Panc1 (cell line): ENCODE data around the gene IFIT1. TPM values are rescaled to one million over a fixed set of nuclear protein-coding genes. Genes with fewer than 3 reads are reported as not detected.

ENCODE experiments used
- ATAC-seq: fragments of 200-7000 bp; cut with Tn5 transposase; 2 replicates; pipeline ENCODE4 v1.9.1; 2020; ENCODE audit warnings: mild to moderate bottlenecking, moderate library complexity
- BruUV-seq: library from RNA; stranded (reverse); fragments of 400-500 nt; replicated peaks from 2 replicates; lab custom pipeline; 2021; lab: Mats Ljungman, UMichigan
- CTCF ChIA-PET: fragments of 300-600 bp; sonication (Branson Sonifier 250); formaldehyde crosslinking; loops from one replicate; lab custom pipeline; 2022; ENCODE audit warnings: antibody characterized with exemption; lab: Charles Lee
- POLR2A ChIA-PET: fragments of 300-600 bp; sonication (Branson Sonifier 250); formaldehyde crosslinking; loops from one replicate; lab custom pipeline; 2022; ENCODE audit warnings: antibody characterized with exemption; lab: Charles Lee
- DNase-seq: peaks from one replicate; pipeline ENCODE4 v3.0.0-alpha.2; 2010; ENCODE audit warnings: low read depth, low spot score
- H3K27ac ChIP-seq: 2 replicates; pipeline ENCODE4 v1.5.1; 2011; ENCODE audit warnings: mild to moderate bottlenecking, low read length, inconsistent platforms
- H3K27me3 ChIP-seq: fragments of 200-500 bp; sonication (Bioruptor generic); 2 replicates; pipeline ENCODE4 v1.6.0; 2014; ENCODE audit warnings: low read length, inconsistent platforms; ENCODE audit not compliant: control insufficient read depth, insufficient read depth
- H3K36me3 ChIP-seq: fragments of 200-500 bp; sonication (Bioruptor generic); 2 replicates; pipeline ENCODE4 v1.5.1; 2014; ENCODE audit warnings: inconsistent platforms, mild to moderate bottlenecking, low read length, moderate library complexity; ENCODE audit not compliant: control insufficient read depth, insufficient read depth
- H3K4me1 ChIP-seq: 2 replicates; pipeline ENCODE4 v1.5.1; 2011; ENCODE audit warnings: inconsistent platforms, mild to moderate bottlenecking, low read length, moderate library complexity; ENCODE audit not compliant: control insufficient read depth, insufficient read depth
- H3K4me3 ChIP-seq, 2 experiments: 2 replicates each; pipeline ENCODE4 v1.5.1; 2011 to 2012; ENCODE audit warnings: low read depth in 2 of 2, low read length in 2 of 2, mild to moderate bottlenecking in 2 of 2, inconsistent platforms in 1 of 2, moderate library complexity in 1 of 2
- H3K9me3 ChIP-seq: fragments of 200-500 bp; sonication (Bioruptor generic); 2 replicates; pipeline ENCODE4 v1.5.1; 2014; ENCODE audit warnings: low read depth, mild to moderate bottlenecking, inconsistent platforms, low read length, moderate library complexity; ENCODE audit not compliant: control insufficient read depth, insufficient read depth
- CTCF ChIP-seq: fragments of 450-650 bp; IDR thresholded peaks from 2 replicates; pipeline ENCODE4 v1.5.1; 2017; ENCODE audit warnings: mild to moderate bottlenecking
- POLR2AphosphoS5 ChIP-seq: IDR thresholded peaks from 2 replicates; pipeline ENCODE4 v1.6.1; 2012; ENCODE audit warnings: mild to moderate bottlenecking, low read depth, low read length, moderate library complexity
- REST ChIP-seq, 2 experiments: IDR thresholded peaks; 2 replicates each; pipeline ENCODE4 v1.6.1; 2011 to 2012; ENCODE audit warnings: low read depth in 2 of 2, control low read depth in 1 of 2, low read length in 1 of 2, mild to moderate bottlenecking in 1 of 2, moderate library complexity in 1 of 2; ENCODE audit not compliant: insufficient read depth in 1 of 2
- SIN3A ChIP-seq: IDR thresholded peaks from 2 replicates; pipeline ENCODE4 v1.6.1; 2012; ENCODE audit warnings: low read depth, mild to moderate bottlenecking, low read length, moderate library complexity, borderline replicate concordance; ENCODE audit not compliant: insufficient read depth
- TCF7L2 ChIP-seq: IDR thresholded peaks from 2 replicates; pipeline ENCODE4 v1.6.1; 2011; ENCODE audit warnings: mild to moderate bottlenecking, low read depth, low read length, inconsistent platforms
- in situ Hi-C: cut with HindIII; loops from 2 replicates; pipeline ENCODE4 v1.10.0; 2016; ENCODE audit warnings: low sequenced_read_pairs, low pct_unique_long_range_greater_than_20kb
- intact Hi-C: fragments of 100-400 bp; cut with micrococcal nuclease; formaldehyde crosslinking; loops from one replicate; pipeline ENCODE4 v1.10.0; 2022; ENCODE audit not compliant: unreplicated experiment
- total RNA-seq: library from RNA; stranded (reverse); gene quantifications from one replicate; pipeline ENCODE4 v1.2.1, GENCODE V29; 2021; ENCODE audit not compliant: unreplicated experiment

The IFIT1 gene
- total RNA-seq, 1 experiment from 2014 or later = 43.8 TPM

GRCh38 chr10:89389254-89389653 is 3.2 kb upstream of the IFIT1 start:
- no peak for DNase-seq
- no TSS peak for BruUV-seq

GRCh38 chr10:89390476-89391225 is 1.8 kb upstream of the IFIT1 start:
- ChIA-PET CTCF (interaction anchor here (1.1 kb wide), 1 partner anchor 173 kb away, joined by 3 read pairs; no protein-coding TSS in a partner anchor), POLR2A (no interaction called here)
- H3K4me3 ChIP-seq = no peak overlapping the region
- no TSS peak for BruUV-seq
- H3K27me3 ChIP-seq = no peaks in the 10 kb centered on the region
- peaks cover 33% of the 10 kb centered on the region for H3K4me1 ChIP-seq
- no peak for ATAC-seq
- H3K9me3 ChIP-seq = no peaks in the 10 kb centered on the region
- peak overlapping the region; percentile 19 for H3K27ac ChIP-seq
- intact Hi-C loops = no loop called here
- in situ Hi-C loops = no loop called here
- DNase-seq = no peak
- H3K36me3 ChIP-seq = no peaks in the 10 kb centered on the region
- TF ChIP-seq CTCF = no peak
- no peak for TF ChIP-seq REST (IDR thresholded peaks at IDR 0.05; ENCODE audit: insufficient read depth in 1 of 2, low read depth in 2 of 2, low read length in 1 of 2)
- no peak for TF ChIP-seq SIN3A
- no peak for TF ChIP-seq POLR2AphosphoS5

More at GRCh38 chr10:89389254-89389653, 3.2 kb upstream of the IFIT1 start:
- in situ Hi-C loops (no loop called here), intact Hi-C loops (no loop called here)
- TF ChIP-seq POLR2AphosphoS5 (no peak), TCF7L2 (no peak), SIN3A (no peak), REST (IDR thresholded peaks at IDR 0.05; ENCODE audit: insufficient read depth in 1 of 2, low read depth in 2 of 2, low read length in 1 of 2) (no peak), CTCF (peak; percentile 71; the same call in 1 of the 2 replicates)
- H3K27ac ChIP-seq = peak overlapping the region; percentile 75
- ATAC-seq = peak; percentile 44
- no peaks in the 10 kb centered on the region for H3K9me3 ChIP-seq
- H3K27me3 ChIP-seq = no peaks in the 10 kb centered on the region
- H3K4me1 ChIP-seq = peaks cover 31% of the 10 kb centered on the region
- ChIA-PET POLR2A (interaction anchor here (0.6 kb wide), 1 partner anchor 153 kb away, joined by 7 read pairs; no protein-coding TSS in a partner anchor), CTCF (interaction anchor here (0.6 to 1.6 kb wide), 3 partner anchors 20 to 303 kb away, joined by 3 to 8 read pairs (median 5); no protein-coding TSS in a partner anchor)
- H3K36me3 ChIP-seq = no peaks in the 10 kb centered on the region
- no peak overlapping the region for H3K4me3 ChIP-seq
